D721Med (cell line): Measurements from ENCODE around the gene TRAK1.

Experiments used
- DNase-seq: peaks from one replicate; pipeline ENCODE4 v3.0.0; 2011; ENCODE audit warnings: low spot score; ENCODE audit not compliant: insufficient read length
- FAIRE-seq: peaks from 2 replicates; lab custom pipeline; 2011; peaks lifted over from hg19 to GRCh38; lab: Jason Lieb, UNC
- TF ChIP-seq, protein P1 (sequence below): IDR thresholded peaks from 2 replicates; pipeline ENCODE4 v1.5.1; 2012; ENCODE audit warnings: mild to moderate bottlenecking, control low read depth; ENCODE audit not compliant: insufficient read depth; ENCODE audit errors: missing control alignments

TRAK1 gene

DNA sequence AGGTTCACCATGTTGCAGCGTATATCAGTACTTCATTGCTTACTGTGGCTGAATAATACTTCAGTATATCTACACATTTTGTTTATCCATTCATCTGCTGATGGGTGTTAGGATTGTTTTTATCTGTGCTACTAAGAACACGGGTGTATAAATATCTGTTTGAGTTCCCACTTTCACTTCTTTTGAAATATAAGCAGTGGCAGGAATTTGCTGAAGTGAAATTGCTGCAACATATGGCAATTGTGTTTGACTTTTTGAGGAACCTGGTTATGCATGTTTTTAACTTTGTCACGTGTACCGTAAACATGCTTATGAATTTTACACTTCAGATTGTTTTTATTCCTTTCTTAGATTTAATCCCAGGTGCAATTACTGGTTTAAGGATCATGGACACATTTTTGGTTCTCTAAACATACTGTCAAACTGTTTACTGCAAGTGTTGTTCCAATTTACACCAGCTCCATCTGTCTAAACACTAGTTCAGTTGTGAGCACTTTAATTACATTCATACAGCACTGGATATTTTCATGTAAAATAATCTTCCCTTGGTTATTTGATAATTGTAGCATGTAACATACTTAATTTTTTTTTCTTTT, 23.1 kb downstream of the TRAK1 start:
- DNase-seq (no peak), FAIRE-seq (no peak)
- TF ChIP-seq, protein P1, sequence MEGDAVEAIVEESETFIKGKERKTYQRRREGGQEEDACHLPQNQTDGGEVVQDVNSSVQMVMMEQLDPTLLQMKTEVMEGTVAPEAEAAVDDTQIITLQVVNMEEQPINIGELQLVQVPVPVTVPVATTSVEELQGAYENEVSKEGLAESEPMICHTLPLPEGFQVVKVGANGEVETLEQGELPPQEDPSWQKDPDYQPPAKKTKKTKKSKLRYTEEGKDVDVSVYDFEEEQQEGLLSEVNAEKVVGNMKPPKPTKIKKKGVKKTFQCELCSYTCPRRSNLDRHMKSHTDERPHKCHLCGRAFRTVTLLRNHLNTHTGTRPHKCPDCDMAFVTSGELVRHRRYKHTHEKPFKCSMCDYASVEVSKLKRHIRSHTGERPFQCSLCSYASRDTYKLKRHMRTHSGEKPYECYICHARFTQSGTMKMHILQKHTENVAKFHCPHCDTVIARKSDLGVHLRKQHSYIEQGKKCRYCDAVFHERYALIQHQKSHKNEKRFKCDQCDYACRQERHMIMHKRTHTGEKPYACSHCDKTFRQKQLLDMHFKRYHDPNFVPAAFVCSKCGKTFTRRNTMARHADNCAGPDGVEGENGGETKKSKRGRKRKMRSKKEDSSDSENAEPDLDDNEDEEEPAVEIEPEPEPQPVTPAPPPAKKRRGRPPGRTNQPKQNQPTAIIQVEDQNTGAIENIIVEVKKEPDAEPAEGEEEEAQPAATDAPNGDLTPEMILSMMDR: no peak

DNA sequence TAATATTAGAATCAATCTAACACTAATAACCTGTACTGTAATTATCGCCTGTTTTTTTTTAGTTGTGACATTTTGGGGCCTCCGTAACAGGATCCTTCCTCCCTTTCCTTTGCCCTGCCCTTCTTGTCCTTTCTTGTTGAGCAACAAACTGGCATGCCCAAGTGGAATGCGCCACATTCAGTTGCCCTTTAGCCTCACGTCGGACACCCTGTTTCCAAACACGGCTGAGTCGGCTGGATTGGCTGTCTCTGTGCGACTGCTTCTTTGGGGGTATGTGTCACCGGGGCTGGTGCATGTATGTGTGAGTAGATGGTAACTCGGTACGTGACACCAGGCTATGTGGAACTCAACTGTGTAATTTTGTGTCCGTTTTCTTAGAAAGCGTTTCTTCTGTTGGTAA, 24.1 kb downstream of the TRAK1 start:
- FAIRE-seq: no peak
- DNase-seq: no peak
- TF ChIP-seq, protein P1: no peak

GRCh38 chr3:42115946-42116345, 24.8 kb downstream of the TRAK1 start:
- DNase-seq: no peak
- FAIRE-seq: no peak

GRCh38 chr3:42116466-42116865, 25.3 kb downstream of the TRAK1 start:
- no peak for FAIRE-seq
- DNase-seq: no peak
- TF ChIP-seq, protein P1: no peak

More at GRCh38 chr3:42115946-42116345, 24.8 kb downstream of the TRAK1 start:
- TF ChIP-seq, protein P1: no peak

- FAIRE-seq: no peak
- TF ChIP-seq, protein P1: peak; percentile 39
- DNase-seq: no peak
These were observed 26.2 kb downstream of the TRAK1 start for GRCh38 chr3:42117175-42118008.

- FAIRE-seq (no peak), DNase-seq (peak; percentile 53)
- TF ChIP-seq, protein P1: peak; percentile 46
These were observed 27.7 kb downstream of the TRAK1 start for GRCh38 chr3:42118762-42119361.
